Glutamatergic neuron (in vitro differentiated cells): ENCODE measurements around the gene TMEM63B. TPM values are rescaled to one million over a fixed set of nuclear protein-coding genes. Genes with fewer than 3 reads are reported as not detected.

Source experiments
- DNase-seq: peaks from one replicate; pipeline ENCODE4 v3.0.0; 2022
- H3K27ac Mint-ChIP-seq: one replicate; pipeline ENCODE4 v1.8.0; 2020; ENCODE audit warnings: mild to moderate bottlenecking, mixed read lengths, inconsistent platforms; ENCODE audit not compliant: unreplicated experiment
- H3K27me3 Mint-ChIP-seq: one replicate; pipeline ENCODE4 v1.8.0; 2020; ENCODE audit warnings: mild to moderate bottlenecking, moderate library complexity, mixed read lengths, inconsistent platforms; ENCODE audit not compliant: unreplicated experiment
- H3K36me3 Mint-ChIP-seq: one replicate; pipeline ENCODE4 v1.8.0; 2020; ENCODE audit warnings: mild to moderate bottlenecking, mixed read lengths, inconsistent platforms; ENCODE audit not compliant: unreplicated experiment
- H3K4me1 Mint-ChIP-seq: one replicate; pipeline ENCODE4 v1.8.0; 2020; ENCODE audit warnings: mild to moderate bottlenecking, low read depth, mixed read lengths, inconsistent platforms; ENCODE audit not compliant: unreplicated experiment
- H3K4me3 Mint-ChIP-seq: one replicate; pipeline ENCODE4 v1.8.0; 2020; ENCODE audit warnings: mild to moderate bottlenecking, mixed read lengths, inconsistent platforms; ENCODE audit not compliant: unreplicated experiment
- H3K9me3 Mint-ChIP-seq: one replicate; pipeline ENCODE4 v1.8.0; 2020; ENCODE audit warnings: mild to moderate bottlenecking, moderate library complexity, mixed read lengths, inconsistent platforms; ENCODE audit not compliant: unreplicated experiment
- CTCF ChIP-seq: fragments of 200-600 bp; sonication (generic); IDR thresholded peaks from one replicate; pipeline ENCODE4 v1.5.0; 2021; ENCODE audit not compliant: partially characterized antibody, unreplicated experiment
- total RNA-seq: library from RNA; stranded (reverse); fragmentation: NEBNext Ultra II Directional; extraction: Animal tissue kit (Norgen Biotek cat#: 25700); gene quantifications from one replicate; pipeline ENCODE4 v1.2.1, GENCODE V29; 2021; ENCODE audit not compliant: unreplicated experiment

Gene TMEM63B
- total RNA-seq, 1 donor from 2014 or later: 148 TPM

- DNase-seq: no peak
- no peaks in the 10 kb centered on the region for H3K9me3 Mint-ChIP-seq
- H3K4me3 Mint-ChIP-seq: no peak overlapping the region
- no peaks in the 10 kb centered on the region for H3K36me3 Mint-ChIP-seq
- H3K4me1 Mint-ChIP-seq: peaks cover 5% of the 10 kb centered on the region
- no peak overlapping the region for H3K27ac Mint-ChIP-seq
- TF ChIP-seq CTCF: no peak
- H3K27me3 Mint-ChIP-seq: no peaks in the 10 kb centered on the region
These were observed 9.8 kb upstream of the TMEM63B start for GRCh38 chr6:44117397-44118128.

GRCh38 chr6:44119704-44120262 is 7.6 kb upstream of the TMEM63B start:
- no peak for TF ChIP-seq CTCF
- no peak for DNase-seq
- Mint-ChIP-seq H3K4me1 (peaks cover 13% of the 10 kb centered on the region), H3K27ac (no peak overlapping the region), H3K4me3 (no peak overlapping the region), H3K27me3 (no peaks in the 10 kb centered on the region), H3K36me3 (no peaks in the 10 kb centered on the region), H3K9me3 (no peaks in the 10 kb centered on the region)

- no peak for DNase-seq
- Mint-ChIP-seq H3K4me1 (peaks cover 17% of the 10 kb centered on the region), H3K4me3 (no peak overlapping the region), H3K36me3 (no peaks in the 10 kb centered on the region), H3K27ac (no peak overlapping the region), H3K9me3 (no peaks in the 10 kb centered on the region), H3K27me3 (no peaks in the 10 kb centered on the region)
- no peak for TF ChIP-seq CTCF
These were observed 6.5 kb upstream of the TMEM63B start for GRCh38 chr6:44120692-44121443.

- TF ChIP-seq CTCF: no peak
- H3K36me3 Mint-ChIP-seq: no peaks in the 10 kb centered on the region
- H3K27me3 Mint-ChIP-seq: peaks cover 2% of the 10 kb centered on the region
- no peak for DNase-seq
- H3K9me3 Mint-ChIP-seq: peaks cover 8% of the 10 kb centered on the region
- H3K4me3 Mint-ChIP-seq: peak overlapping the region; percentile 21
- no peak overlapping the region for H3K27ac Mint-ChIP-seq
- H3K4me1 Mint-ChIP-seq: peaks cover 25% of the 10 kb centered on the region
These were observed 4.6 kb upstream of the TMEM63B start for GRCh38 chr6:44122801-44123200.

- H3K36me3 Mint-ChIP-seq: no peaks in the 10 kb centered on the region
- TF ChIP-seq CTCF: no peak
- no peak for DNase-seq
- peaks cover 4% of the 10 kb centered on the region for H3K27me3 Mint-ChIP-seq
- peaks cover 25% of the 10 kb centered on the region for H3K4me1 Mint-ChIP-seq
- H3K27ac Mint-ChIP-seq: no peak overlapping the region
- H3K4me3 Mint-ChIP-seq: no peak overlapping the region
- peaks cover 8% of the 10 kb centered on the region for H3K9me3 Mint-ChIP-seq
These were observed 3.8 kb upstream of the TMEM63B start for GRCh38 chr6:44123544-44123943.
